ENCODE data around the gene PLCE1.
"Not testable (repeated sequence)": the region's sequence is repeated elsewhere in the genome, so short reads cannot be mapped to it uniquely, and the experiment has no call there.

The PLCE1 gene

GRCh38 chr10:93958834-93959233 is 34.9 kb upstream of the PLCE1 start:
- no peak for TF ChIP-seq CTCF (IDR thresholded peaks at IDR 0.05; ENCODE audit: borderline replicate concordance, insufficient read depth, low read depth, low read length)
- no peak overlapping the region for H3K4me3 ChIP-seq (ENCODE audit: low read depth, low read length)

GRCh38 chr10:93960988-93961387 is 32.7 kb upstream of the PLCE1 start:
- H3K4me3 ChIP-seq (ENCODE audit: low read depth, low read length), result not testable (repeated sequence)

- no peak overlapping the region for H3K4me3 ChIP-seq (ENCODE audit: low read depth, low read length)
- TF ChIP-seq CTCF (IDR thresholded peaks at IDR 0.05; ENCODE audit: borderline replicate concordance, insufficient read depth, low read depth, low read length), result no peak
Measured at GRCh38 chr10:93962973-93963372, 30.8 kb upstream of the PLCE1 start.

GRCh38 chr10:93963434-93963833 is 30.3 kb upstream of the PLCE1 start:
- H3K4me3 ChIP-seq (ENCODE audit: low read depth, low read length), result no peak overlapping the region
- TF ChIP-seq CTCF (IDR thresholded peaks at IDR 0.05; ENCODE audit: borderline replicate concordance, insufficient read depth, low read depth, low read length), result no peak

GRCh38 chr10:93965911-93966310 is 27.8 kb upstream of the PLCE1 start:
- no peak overlapping the region for H3K4me3 ChIP-seq (ENCODE audit: low read depth, low read length)
- no peak for TF ChIP-seq CTCF (IDR thresholded peaks at IDR 0.05; ENCODE audit: borderline replicate concordance, insufficient read depth, low read depth, low read length)

- no peak for TF ChIP-seq CTCF (IDR thresholded peaks at IDR 0.05; ENCODE audit: borderline replicate concordance, insufficient read depth, low read depth, low read length)
- H3K4me3 ChIP-seq (ENCODE audit: low read depth, low read length), result no peak overlapping the region
Measured at GRCh38 chr10:93967756-93968155, 26.0 kb upstream of the PLCE1 start.

- H3K4me3 ChIP-seq (ENCODE audit: low read depth, low read length), result no peak overlapping the region
- no peak for TF ChIP-seq CTCF (IDR thresholded peaks at IDR 0.05; ENCODE audit: borderline replicate concordance, insufficient read depth, low read depth, low read length)
Measured at GRCh38 chr10:93968540-93968945, 25.2 kb upstream of the PLCE1 start.

- H3K4me3 ChIP-seq (ENCODE audit: low read depth, low read length), result not testable (repeated sequence)
Measured at GRCh38 chr10:93970433-93971010, 23.2 kb upstream of the PLCE1 start.

Data from GM12875 (cell line).